ENCODE data around the gene RALA. TPM values are rescaled to one million over a fixed set of nuclear protein-coding genes. Genes with fewer than 3 reads are reported as not detected.

The RALA gene
- total RNA-seq, 1 donor from 2014 or later: 38.0 TPM

- peak; percentile 54 for DNase-seq
- intact Hi-C loops (cut with DNase I): no loop called here
- ATAC-seq (ENCODE audit: poor library complexity): peak; percentile 45
Observed at GRCh38 chr7:39700932-39701331, 77.6 kb downstream of the RALA start.

- DNase-seq (no peak), ATAC-seq (ENCODE audit: poor library complexity) (no peak)
- intact Hi-C loops (cut with DNase I): no loop called here
Observed at GRCh38 chr7:39702133-39702532, 78.8 kb downstream of the RALA start.

GRCh38 chr7:39703144-39703543 is 79.8 kb downstream of the RALA start:
- ATAC-seq (ENCODE audit: poor library complexity): no peak
- DNase-seq: no peak
- intact Hi-C loops (cut with DNase I): no loop called here

DNA sequence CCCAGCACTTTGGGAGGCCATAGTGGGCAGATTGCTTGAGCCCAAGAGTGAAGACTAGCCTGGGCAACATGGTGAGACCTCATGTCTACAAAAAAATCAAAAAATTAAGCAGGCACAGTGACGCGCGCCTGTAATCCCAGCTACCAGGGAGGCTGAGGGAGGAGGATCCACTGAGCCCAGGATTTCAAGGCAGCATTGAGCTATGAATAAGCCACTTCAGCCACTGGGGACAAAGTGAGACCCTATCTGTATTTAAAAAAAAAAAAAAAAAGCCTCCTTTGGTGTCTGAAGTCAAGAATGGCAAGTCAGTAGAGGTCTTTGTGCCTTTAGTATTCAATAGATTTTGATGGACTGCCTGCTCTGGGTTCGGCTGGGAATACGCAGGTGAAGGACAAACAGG is 85.7 kb downstream of the RALA start:
- ATAC-seq (ENCODE audit: poor library complexity) (no peak), DNase-seq (no peak)
- intact Hi-C loops (cut with DNase I): no loop called here

DNA sequence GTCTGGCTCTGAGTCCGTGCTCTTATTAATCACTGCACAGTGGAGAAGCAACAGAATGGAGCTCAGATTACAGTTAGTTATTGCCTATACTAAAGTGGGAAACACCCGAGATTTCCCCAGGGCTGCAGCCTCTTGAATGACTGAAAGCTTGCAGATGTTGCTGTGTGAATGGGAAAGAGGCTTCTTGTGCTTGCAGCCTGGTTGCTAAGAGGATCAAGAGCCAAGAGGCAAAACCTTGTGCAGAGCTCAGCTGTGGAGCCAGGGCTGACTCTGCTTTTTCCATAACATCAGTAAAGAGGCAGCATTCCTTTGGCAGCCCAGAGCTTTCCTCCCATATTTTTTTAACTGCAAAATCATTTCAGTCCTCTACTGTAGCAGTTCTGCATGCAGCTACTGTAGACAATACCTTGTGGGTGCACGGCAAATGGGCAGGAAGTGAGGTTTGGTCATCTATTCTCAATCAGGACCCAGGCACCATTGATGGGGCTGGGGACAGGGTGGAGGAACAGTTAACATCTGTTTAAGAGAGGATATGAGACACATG is 86.5 kb downstream of the RALA start:
- peak; percentile 79 for ATAC-seq (ENCODE audit: poor library complexity)
- peak; percentile 42 for DNase-seq
- intact Hi-C loops (cut with DNase I): no loop called here

DNA sequence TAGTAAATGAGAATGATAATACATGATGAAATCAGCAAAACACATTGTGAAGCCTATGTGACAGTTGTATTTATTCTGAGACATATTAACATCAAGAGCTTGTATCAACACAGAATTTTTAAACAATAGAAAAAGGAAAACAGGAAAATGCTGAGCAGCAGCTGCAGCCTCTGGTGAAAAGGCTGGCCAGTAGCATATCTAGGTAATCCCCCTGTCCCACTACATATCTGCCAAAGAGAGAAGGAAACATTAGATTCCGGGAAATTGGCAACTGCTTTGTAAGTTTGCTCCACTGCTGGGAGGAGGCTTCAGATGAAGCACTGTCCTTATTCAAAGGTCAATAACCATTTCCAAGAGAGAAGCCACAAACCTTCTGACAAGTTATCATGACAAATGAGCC is 89.4 kb downstream of the RALA start:
- no peak for ATAC-seq (ENCODE audit: poor library complexity)

DNA sequence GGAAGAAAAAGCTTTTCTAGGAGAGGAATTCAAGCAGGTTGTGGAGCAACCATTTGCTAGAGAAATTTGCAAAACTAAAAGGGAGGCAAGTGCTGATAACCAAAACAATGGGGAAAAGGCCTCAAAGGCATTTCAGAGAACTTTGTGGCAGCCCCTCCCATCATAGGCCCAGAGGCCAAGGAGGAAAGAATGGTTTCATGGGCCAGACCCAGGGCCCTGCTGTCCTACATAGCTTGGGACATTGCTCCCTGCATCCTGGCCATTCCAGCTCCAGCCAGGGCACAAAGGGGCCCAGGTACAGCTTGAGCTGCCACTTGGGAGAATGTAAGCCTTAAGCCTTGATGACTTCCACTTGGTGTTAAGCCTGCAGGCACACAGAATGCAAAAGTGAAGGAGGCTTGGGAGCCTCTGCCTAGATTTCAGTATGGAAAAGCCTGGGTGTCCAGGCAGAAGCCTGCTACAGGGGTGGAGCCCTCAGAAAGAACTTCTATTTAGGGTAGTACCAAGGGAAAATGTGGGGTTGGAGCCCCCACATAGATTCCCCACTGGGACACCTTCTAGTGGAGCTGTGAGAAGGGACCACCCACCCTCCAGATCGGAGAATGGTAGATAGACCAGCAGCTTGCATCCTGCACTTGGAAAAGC is 91.2 kb downstream of the RALA start:
- no peak for DNase-seq
- no peak for ATAC-seq (ENCODE audit: poor library complexity)
- intact Hi-C loops (cut with DNase I): no loop called here

More for the DNA sequence above, 89.4 kb downstream of the RALA start:
- intact Hi-C loops (cut with DNase I): no loop called here
- no peak for DNase-seq

- ATAC-seq (ENCODE audit: poor library complexity) (peak; percentile 18), DNase-seq (no peak)
- intact Hi-C loops (cut with DNase I): no loop called here
Observed at GRCh38 chr7:39720586-39720985, 97.2 kb downstream of the RALA start.

DNA sequence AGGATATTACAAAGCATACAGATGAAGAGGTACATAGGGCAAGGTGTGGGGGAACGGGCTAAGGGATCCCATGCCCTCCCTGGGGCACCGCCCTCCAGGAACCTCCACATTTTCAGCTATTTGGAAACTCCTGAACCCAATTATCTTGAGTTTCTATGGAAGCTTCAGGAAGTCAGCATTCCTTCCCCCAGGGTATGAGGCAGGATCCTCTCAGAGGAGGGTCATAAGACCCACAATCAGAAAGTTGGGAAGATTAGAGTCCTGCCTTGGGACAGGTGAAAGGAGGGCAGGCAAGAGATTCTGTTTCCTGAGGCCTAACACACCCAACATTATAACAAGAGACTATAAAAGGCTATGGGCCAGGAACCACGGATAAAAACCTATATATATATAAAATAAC is 98.0 kb downstream of the RALA start:
- DNase-seq: no peak
- intact Hi-C loops (cut with DNase I): no loop called here
- ATAC-seq (ENCODE audit: poor library complexity): no peak

- no peak for ATAC-seq (ENCODE audit: poor library complexity)
- DNase-seq: no peak
- intact Hi-C loops (cut with DNase I): no loop called here
Observed at GRCh38 chr7:39721919-39722597, 98.7 kb downstream of the RALA start.

DNA sequence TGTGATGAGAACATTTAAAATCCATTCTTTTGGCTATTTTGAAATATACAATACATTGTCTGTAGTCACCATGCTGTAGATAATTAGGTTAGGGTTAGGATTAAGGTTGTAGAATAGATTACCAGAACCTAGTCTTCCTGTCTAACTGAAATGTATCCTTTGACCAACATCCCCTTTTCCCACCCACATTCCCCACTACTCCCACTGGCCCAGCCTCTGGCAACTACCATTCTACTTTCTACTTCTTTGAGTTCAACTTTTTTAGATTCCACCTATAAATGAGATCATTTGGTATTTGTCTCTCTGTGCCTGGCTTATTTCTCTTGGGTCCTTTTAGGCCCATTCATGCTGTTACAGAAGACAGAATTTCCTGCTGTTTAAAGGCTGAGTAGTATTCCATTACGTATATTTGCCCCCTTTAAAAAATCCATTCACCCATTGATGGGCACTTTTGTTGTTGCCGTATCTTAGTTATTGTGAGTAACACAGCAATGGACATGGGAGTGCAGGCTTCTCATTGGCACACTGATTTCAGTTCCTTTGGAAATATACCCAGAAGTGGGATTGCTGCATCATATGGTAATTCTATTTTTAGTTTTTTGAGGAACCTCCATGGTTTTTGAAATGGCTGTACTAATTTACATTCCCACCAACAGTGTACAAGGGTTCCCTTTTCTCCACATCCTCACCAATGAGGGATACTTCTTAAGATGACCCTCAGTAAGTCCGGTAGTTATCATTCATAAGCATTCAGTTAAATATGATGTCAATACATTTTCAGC is 104.0 kb downstream of the RALA start:
- intact Hi-C loops (cut with DNase I): no loop called here

GRCh38 chr7:39732837-39733804 is 109.7 kb downstream of the RALA start:
- ATAC-seq (ENCODE audit: poor library complexity) (peak; percentile 98), DNase-seq (peak; percentile 97)
- intact Hi-C loops (cut with DNase I): loop anchor here (5.0 kb wide), 1 partner anchor 111 kb away; the partner anchor contains the start of gene RALA

More for the DNA sequence above, 104.0 kb downstream of the RALA start:
- ATAC-seq (ENCODE audit: poor library complexity) (no peak), DNase-seq (no peak)

GRCh38 chr7:39733881-39734632 is 110.7 kb downstream of the RALA start:
- ATAC-seq (ENCODE audit: poor library complexity) (no peak), DNase-seq (no peak)
- intact Hi-C loops (cut with DNase I): loop anchor here (5.0 kb wide), 1 partner anchor 112 kb away; the partner anchor contains the start of gene RALA

- ATAC-seq (ENCODE audit: poor library complexity): no peak
- DNase-seq: no peak
- intact Hi-C loops (cut with DNase I): loop anchor here (5.0 kb wide), 1 partner anchor 112 kb away; the partner anchor contains the start of gene RALA
Observed at GRCh38 chr7:39734633-39735004, 111.2 kb downstream of the RALA start.

- intact Hi-C loops (cut with DNase I): no loop called here
- DNase-seq: no peak
- no peak for ATAC-seq (ENCODE audit: poor library complexity)
Observed at GRCh38 chr7:39735903-39736302, 112.5 kb downstream of the RALA start.

DNA sequence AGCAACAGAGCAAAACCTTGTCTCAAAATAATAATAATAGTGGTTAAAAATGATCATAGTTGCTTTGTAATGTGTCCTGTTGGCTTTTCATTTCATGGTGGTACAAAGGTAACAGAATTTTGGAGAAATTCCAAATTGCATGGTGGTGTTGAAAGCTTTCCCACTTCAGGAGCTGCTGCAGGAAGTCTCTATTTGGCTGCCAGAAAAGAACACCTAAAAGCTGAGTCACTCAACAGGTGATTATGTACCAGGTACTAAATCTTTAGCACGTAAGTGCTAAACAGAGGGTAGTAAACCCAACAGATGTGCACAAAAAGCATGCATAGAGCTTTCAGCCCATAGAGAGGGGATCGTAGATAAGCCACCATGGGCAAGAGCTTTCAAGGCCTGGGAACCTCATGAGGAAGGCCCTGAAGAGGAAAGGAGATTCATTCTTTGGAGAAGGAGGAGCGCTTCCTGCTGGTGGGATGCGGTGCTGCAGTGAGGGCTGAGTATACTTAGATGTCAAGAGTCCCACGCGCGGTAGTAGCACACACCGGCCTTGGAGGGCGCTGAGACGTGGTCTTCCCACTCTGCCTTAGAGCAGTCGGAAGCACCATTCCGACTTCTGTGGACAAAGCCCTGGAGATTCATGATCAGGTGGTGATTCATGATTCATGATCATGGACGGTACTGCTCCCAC is 118.7 kb downstream of the RALA start:
- peak; percentile 62 for ATAC-seq (ENCODE audit: poor library complexity)

GRCh38 chr7:39744620-39745019 is 121.2 kb downstream of the RALA start:
- intact Hi-C loops (cut with DNase I): loop anchor here (5.0 kb wide), 1 partner anchor 122 kb away; the partner anchor contains the start of gene RALA
- ATAC-seq (ENCODE audit: poor library complexity): no peak
- no peak for DNase-seq

More for the DNA sequence above, 118.7 kb downstream of the RALA start:
- peak; percentile 78 for DNase-seq
- intact Hi-C loops (cut with DNase I): no loop called here
